Midbrain (tissue), 1 donor: ENCODE measurements around the gene NOTCH1.

ENCODE experiments used
- DNase-seq: peaks from one replicate; lab custom pipeline; 2025; lab: John Stamatoyannopoulos, UW

NOTCH1 gene

GRCh38 chr9:136463578-136463977 lies 82.3 kb downstream of the NOTCH1 start:
- DNase-seq: no peak

GRCh38 chr9:136462664-136463063 lies 83.2 kb downstream of the NOTCH1 start:
- DNase-seq: no peak

GRCh38 chr9:136460772-136461325 lies 85.0 kb downstream of the NOTCH1 start:
- no peak for DNase-seq

- no peak for DNase-seq
Measured at GRCh38 chr9:136459425-136459824, 86.4 kb downstream of the NOTCH1 start.

- no peak for DNase-seq
Measured at GRCh38 chr9:136457326-136457725, 88.5 kb downstream of the NOTCH1 start.

- DNase-seq: no peak
Measured at GRCh38 chr9:136456258-136456657, 89.6 kb downstream of the NOTCH1 start.

GRCh38 chr9:136455043-136456002 lies 90.5 kb downstream of the NOTCH1 start:
- DNase-seq: no peak

GRCh38 chr9:136454026-136454796 lies 91.6 kb downstream of the NOTCH1 start:
- no peak for DNase-seq

GRCh38 chr9:136453326-136453725 lies 92.5 kb downstream of the NOTCH1 start:
- no peak for DNase-seq

- no peak for DNase-seq
Measured at GRCh38 chr9:136451221-136451877, 94.5 kb downstream of the NOTCH1 start.

GRCh38 chr9:136448655-136449054 lies 97.2 kb downstream of the NOTCH1 start:
- no peak for DNase-seq

- DNase-seq: no peak
Measured at GRCh38 chr9:136447173-136447778, 98.6 kb downstream of the NOTCH1 start.

- no peak for DNase-seq
Measured at GRCh38 chr9:136445799-136446198, 100.0 kb downstream of the NOTCH1 start.
